H1 (cell line): Measurements from ENCODE around the gene DHFR2. TPM values are rescaled to one million over a fixed set of nuclear protein-coding genes. Genes with fewer than 3 reads are reported as not detected.

Source experiments
- CTCF ChIA-PET: fragments of 300-600 bp; sonication (Branson Sonifier 250); formaldehyde crosslinking; loops from one replicate; lab custom pipeline; 2021; ENCODE audit not compliant: partially characterized antibody; lab: Charles Lee
- POLR2A ChIA-PET: fragments of 300-600 bp; sonication (Branson Sonifier 250); formaldehyde crosslinking; loops from one replicate; lab custom pipeline; 2021; ENCODE audit warnings: inconsistent platforms; ENCODE audit not compliant: partially characterized antibody; lab: Charles Lee
- DNase-seq, 2 experiments: peaks; one replicate each; pipeline versions ENCODE4 v3.0.0 to v3.0.0-alpha.2; 2010 to 2022; ENCODE audit warnings: low spot score in 2 of 2, low read depth in 1 of 2, mixed read lengths in 1 of 2
- FAIRE-seq: peaks from 2 replicates; lab custom pipeline; 2011; peaks lifted over from hg19 to GRCh38; lab: Jason Lieb, UNC
- H2AFZ ChIP-seq: 2 replicates; pipeline ENCODE4 v1.8.1; 2012; ENCODE audit warnings: low read length, inconsistent platforms
- H2AK5ac ChIP-seq: 2 replicates; pipeline ENCODE4 v1.6.1; 2013; ENCODE audit warnings: low read depth, low read length
- H2BK120ac ChIP-seq: replicated peaks from 2 replicates; pipeline ENCODE3; 2013; ENCODE audit warnings: low read depth, low read length, inconsistent platforms
- H2BK12ac ChIP-seq: 2 replicates; pipeline ENCODE4 v1.6.1; 2013; ENCODE audit warnings: low read depth, low read length
- H2BK15ac ChIP-seq: 2 replicates; pipeline ENCODE4 v1.6.1; 2013; ENCODE audit warnings: low read length
- H2BK20ac ChIP-seq: 2 replicates; pipeline ENCODE4 v1.6.1; 2013; ENCODE audit warnings: low read length
- H2BK5ac ChIP-seq: 2 replicates; pipeline ENCODE4 v1.6.1; 2013; ENCODE audit warnings: low read depth, low read length
- H3K14ac ChIP-seq: 2 replicates; pipeline ENCODE4 v1.6.1; 2013; ENCODE audit warnings: inconsistent platforms; ENCODE audit not compliant: insufficient read length
- H3K18ac ChIP-seq: 2 replicates; pipeline ENCODE4 v1.6.1; 2013; ENCODE audit warnings: low read length; ENCODE audit errors: extremely low read depth
- H3K23ac ChIP-seq: 2 replicates; pipeline ENCODE4 v1.6.1; 2013; ENCODE audit warnings: inconsistent platforms; ENCODE audit not compliant: insufficient read length
- H3K23me2 ChIP-seq: 2 replicates; pipeline ENCODE4 v1.6.1; 2013; ENCODE audit warnings: low read depth, low read length
- H3K27ac ChIP-seq: 2 replicates; pipeline ENCODE4 v1.6.1; 2011; ENCODE audit warnings: low read depth, low read length, inconsistent platforms
- H3K27me3 ChIP-seq, 4 experiments: replicated peaks in 1 of 4; 1 replicate in 1 of 4; 2 replicates in 3 of 4; pipeline versions ENCODE4 v1.6.1 to v1.8.1; 2011 to 2013; ENCODE audit warnings: low read length in 3 of 4, mild to moderate bottlenecking in 3 of 4, inconsistent platforms in 2 of 4, mixed read lengths in 2 of 4, moderate library complexity in 1 of 4; ENCODE audit not compliant: control insufficient read depth in 3 of 4, insufficient read depth in 3 of 4; ENCODE audit errors: extremely low read depth in 1 of 4
- H3K36me3 ChIP-seq, 4 experiments: 2 replicates each; pipeline versions ENCODE4 v1.6.1 to v1.8.1; 2011 to 2013; ENCODE audit warnings: mild to moderate bottlenecking in 4 of 4, low read length in 3 of 4, moderate library complexity in 2 of 4, control low read depth in 1 of 4, inconsistent platforms in 1 of 4; ENCODE audit not compliant: insufficient read depth in 4 of 4, control insufficient read depth in 2 of 4
- H3K4ac ChIP-seq: replicated peaks from 2 replicates; pipeline ENCODE3; 2013; ENCODE audit warnings: low read length, low read depth, mixed read lengths, inconsistent platforms; ENCODE audit not compliant: insufficient read length
- H3K4me1 ChIP-seq, 4 experiments: replicated peaks in 1 of 4; 1 replicate in 1 of 4; 2 replicates in 3 of 4; pipeline versions ENCODE4 v1.6.1 to v1.8.1; 2011 to 2013; ENCODE audit warnings: low read length in 3 of 4, inconsistent platforms in 2 of 4, mixed read lengths in 1 of 4; ENCODE audit not compliant: insufficient read depth in 4 of 4, control insufficient read depth in 3 of 4
- H3K4me2 ChIP-seq, 2 experiments: 2 replicates each; pipeline versions ENCODE4 v1.6.1 to v1.8.1; 2011 to 2013; ENCODE audit warnings: low read depth in 2 of 2, low read length in 2 of 2, control low read depth in 1 of 2, inconsistent platforms in 1 of 2, mild to moderate bottlenecking in 1 of 2; ENCODE audit not compliant: insufficient read depth in 1 of 2
- H3K4me3 ChIP-seq, 4 experiments: fragments of 200-600, 300-600 bp in 1 of 4; sonication (generic), shearing (Covaris generic), sonication (Bioruptor Twin) in 1 of 4; 2 replicates each; pipeline versions ENCODE4 v1.5.1 to v1.8.1; 2011 to 2016; ENCODE audit warnings: low read length in 4 of 4, low read depth in 3 of 4, control low read depth in 2 of 4, inconsistent platforms in 2 of 4, mild to moderate bottlenecking in 2 of 4, mixed read lengths in 1 of 4, moderate library complexity in 1 of 4; ENCODE audit not compliant: insufficient read depth in 2 of 4; ENCODE audit errors: extremely low read depth in 1 of 4
- H3K56ac ChIP-seq: replicated peaks from 2 replicates; pipeline ENCODE3; 2013; ENCODE audit warnings: low read depth, mild to moderate bottlenecking, mixed read lengths, low read length, inconsistent platforms; ENCODE audit not compliant: insufficient read length
- H3K79me1 ChIP-seq: 2 replicates; pipeline ENCODE4 v1.6.1; 2013; ENCODE audit warnings: low read depth, low read length, control low read depth
- H3K79me2 ChIP-seq, 2 experiments: 2 replicates each; pipeline versions ENCODE4 v1.6.1 to v1.8.1; 2012 to 2013; ENCODE audit warnings: low read length in 2 of 2, mild to moderate bottlenecking in 2 of 2, inconsistent platforms in 1 of 2; ENCODE audit not compliant: insufficient read depth in 2 of 2, control insufficient read depth in 1 of 2
- H3K9ac ChIP-seq, 4 experiments: replicated peaks in 1 of 4; 1 replicate in 1 of 4; 2 replicates in 3 of 4; pipeline versions ENCODE4 v1.6.1 to v1.8.1; 2011 to 2013; ENCODE audit warnings: low read depth in 3 of 4, low read length in 3 of 4, control low read depth in 2 of 4, mild to moderate bottlenecking in 2 of 4, moderate library complexity in 2 of 4, inconsistent platforms in 1 of 4; ENCODE audit errors: extremely low read depth in 1 of 4
- H3K9me3 ChIP-seq, 2 experiments: 2 replicates each; pipeline versions ENCODE4 v1.6.1 to v1.8.1; 2012 to 2013; ENCODE audit warnings: mild to moderate bottlenecking in 2 of 2, moderate library complexity in 2 of 2, control low read depth in 1 of 2, inconsistent platforms in 1 of 2, low read depth in 1 of 2, low read length in 1 of 2, mixed read lengths in 1 of 2; ENCODE audit not compliant: insufficient read depth in 2 of 2
- H4K20me1 ChIP-seq, 2 experiments: replicated peaks in 1 of 2; 2 replicates each; pipeline versions ENCODE3 to v1.8.1; 2011 to 2013; ENCODE audit warnings: inconsistent platforms in 2 of 2, low read length in 2 of 2, mild to moderate bottlenecking in 1 of 2; ENCODE audit not compliant: insufficient read depth in 2 of 2, control insufficient read depth in 1 of 2
- H4K5ac ChIP-seq: 2 replicates; pipeline ENCODE4 v1.6.1; 2013; ENCODE audit warnings: low read length, low read depth, mixed read lengths, inconsistent platforms; ENCODE audit not compliant: insufficient read length
- H4K8ac ChIP-seq: 2 replicates; pipeline ENCODE4 v1.8.0; 2013; ENCODE audit warnings: mild to moderate bottlenecking, moderate library complexity, low read length, inconsistent platforms; ENCODE audit not compliant: insufficient read depth; ENCODE audit errors: extremely low read depth
- H4K91ac ChIP-seq: replicated peaks from 2 replicates; pipeline ENCODE3; 2013; ENCODE audit warnings: low read length, mixed read lengths, inconsistent platforms; ENCODE audit not compliant: insufficient read length
- SP1 ChIP-seq: IDR thresholded peaks from 2 replicates; pipeline ENCODE4 v1.6.1; 2011; ENCODE audit warnings: low read depth, low read length
- TAF1 ChIP-seq: IDR thresholded peaks from 2 replicates; pipeline ENCODE4 v1.6.1; 2011; ENCODE audit warnings: mild to moderate bottlenecking, low read depth, low read length
- WGBS, 2 experiments: shearing (Covaris generic) in 1 of 2; methylation state at CpG; one replicate each; pipeline versions ENCODE4 v1.1.6 to v1.1.7; 2013 to 2015; ENCODE audit warnings: low lambda C conversion rate in 2 of 2, mixed read lengths in 2 of 2, inconsistent platforms in 1 of 2, low coverage in 1 of 2, missing lambda C conversion rate in 1 of 2; ENCODE audit not compliant: insufficient replicate concordance in 2 of 2, insufficient coverage in 1 of 2, insufficient read length in 1 of 2; ENCODE audit errors: extremely low coverage in 1 of 2, missing lambda C conversion rate in 1 of 2; 5-methylcytosine and 5-hydroxymethylcytosine counted together
- polyA plus RNA-seq, 7 experiments: library from polyadenylated mRNA; depleted of rRNA in 3 of 7; stranded (reverse) in 5 of 7; unstranded in 2 of 7; fragments of >200 nt in 5 of 7; fragments of 200-250 nt in 2 of 7; gene quantifications; 1 replicate in 5 of 7; 2 replicates in 1 of 7; 4 replicates in 1 of 7; pipeline versions ENCODE4 v1.2.1 to v1.2.3, GENCODE V29; 2011 to 2013; ENCODE audit warnings: missing spikeins in 2 of 7, mixed read lengths in 2 of 7
- total RNA-seq: library from RNA; stranded (reverse); fragmentation: NEBNext Ultra II Directional; extraction: Animal tissue kit (Norgen Biotek cat#: 25700); gene quantifications from 2 replicates; pipeline ENCODE4 v1.2.1, GENCODE V29; 2021

DHFR2 gene
- total and polyA plus RNA-seq, 2 of the 8 experiments (the other 6 are each of a cell fraction or from before 2014, with no cell fraction given): 0.59 to 2.6 TPM

- no peaks in the 10 kb centered on the region for H3K23me2 ChIP-seq
- 95% methylated on average over 1 of the region's 1 CpG; no CpG with 5 or more reads in 1 of the 2 experiments for WGBS, 2 experiments
These were observed 19.4 kb downstream of the DHFR2 start for GRCh38 chr3:94043285-94043684.

More at GRCh38 chr3:94043285-94043684, 19.4 kb downstream of the DHFR2 start:
- Histone ChIP-seq H2AFZ (no peak overlapping the region), H4K8ac (no peak overlapping the region), H2AK5ac (no peak overlapping the region), H2BK15ac (no peak overlapping the region), H4K5ac (no peak overlapping the region), H3K36me3 (peaks cover 0 to 23% (median 3%) of the 10 kb centered on the region in 4 experiments; a peak in 3 of 8 replicates), H2BK20ac (no peak overlapping the region), H2BK12ac (no peak overlapping the region), H3K4me3 (no peak overlapping the region), H3K14ac (no peak overlapping the region), H3K79me2 (no peaks in the 10 kb centered on the region), H3K23ac (no peak overlapping the region), H2BK120ac (no peak overlapping the region), H2BK5ac (no peak overlapping the region), H3K4ac (no peak overlapping the region), H4K20me1 (no peaks in the 10 kb centered on the region), H3K4me2 (no peak overlapping the region), H3K56ac (no peak overlapping the region), H3K4me1 (no peaks in the 10 kb centered on the region), H3K18ac (no peak overlapping the region), H3K79me1 (no peaks in the 10 kb centered on the region), H4K91ac (no peak overlapping the region), H3K9me3 (peaks cover 0 to 14% of the 10 kb centered on the region in 2 experiments; a peak in 3 of 4 replicates), H3K27ac (no peak overlapping the region), H3K27me3 (no peaks in the 10 kb centered on the region), H3K9ac (no peak overlapping the region)
- FAIRE-seq: no peak
- POLR2A ChIA-PET: no interaction called here
- CTCF ChIA-PET: no interaction called here
- no peak for DNase-seq
- TF ChIP-seq SP1: no peak
- TF ChIP-seq TAF1: no peak
